Body of pancreas (tissue), 4 donors: ENCODE data around the gene TSPAN15.

ENCODE experiments used
- POLR2A ChIP-seq, 3 donors: fragments of 450-650 bp; IDR thresholded peaks; one replicate each; pipeline ENCODE4 v1.6.1; 2016; ENCODE audit warnings: antibody characterized with exemption in 3 of 3, mild to moderate bottlenecking in 2 of 3
- TF ChIP-seq, protein P1 (sequence below), 7 experiments: fragments of 450-650 bp in 4 of 7; fragments of 200-600 bp in 3 of 7; sonication (generic) in 3 of 7; IDR thresholded peaks; one replicate each; pipeline ENCODE4 v1.5.1; 2016 to 2019; ENCODE audit warnings: antibody characterized with exemption in 7 of 7

- no peak for TF ChIP-seq POLR2A (IDR thresholded peaks at IDR 0.05)
- TF ChIP-seq, protein P1, sequence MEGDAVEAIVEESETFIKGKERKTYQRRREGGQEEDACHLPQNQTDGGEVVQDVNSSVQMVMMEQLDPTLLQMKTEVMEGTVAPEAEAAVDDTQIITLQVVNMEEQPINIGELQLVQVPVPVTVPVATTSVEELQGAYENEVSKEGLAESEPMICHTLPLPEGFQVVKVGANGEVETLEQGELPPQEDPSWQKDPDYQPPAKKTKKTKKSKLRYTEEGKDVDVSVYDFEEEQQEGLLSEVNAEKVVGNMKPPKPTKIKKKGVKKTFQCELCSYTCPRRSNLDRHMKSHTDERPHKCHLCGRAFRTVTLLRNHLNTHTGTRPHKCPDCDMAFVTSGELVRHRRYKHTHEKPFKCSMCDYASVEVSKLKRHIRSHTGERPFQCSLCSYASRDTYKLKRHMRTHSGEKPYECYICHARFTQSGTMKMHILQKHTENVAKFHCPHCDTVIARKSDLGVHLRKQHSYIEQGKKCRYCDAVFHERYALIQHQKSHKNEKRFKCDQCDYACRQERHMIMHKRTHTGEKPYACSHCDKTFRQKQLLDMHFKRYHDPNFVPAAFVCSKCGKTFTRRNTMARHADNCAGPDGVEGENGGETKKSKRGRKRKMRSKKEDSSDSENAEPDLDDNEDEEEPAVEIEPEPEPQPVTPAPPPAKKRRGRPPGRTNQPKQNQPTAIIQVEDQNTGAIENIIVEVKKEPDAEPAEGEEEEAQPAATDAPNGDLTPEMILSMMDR (IDR thresholded peaks at IDR 0.05): no peak
Measured at GRCh38 chr10:69465457-69466157, 14.3 kb downstream of the TSPAN15 start.
